Measurements from ENCODE around the gene ATP8B4.
"Not testable (repeated sequence)": the region's sequence is repeated elsewhere in the genome, so short reads cannot be mapped to it uniquely, and the experiment has no call there.

The ATP8B4 gene

DNA sequence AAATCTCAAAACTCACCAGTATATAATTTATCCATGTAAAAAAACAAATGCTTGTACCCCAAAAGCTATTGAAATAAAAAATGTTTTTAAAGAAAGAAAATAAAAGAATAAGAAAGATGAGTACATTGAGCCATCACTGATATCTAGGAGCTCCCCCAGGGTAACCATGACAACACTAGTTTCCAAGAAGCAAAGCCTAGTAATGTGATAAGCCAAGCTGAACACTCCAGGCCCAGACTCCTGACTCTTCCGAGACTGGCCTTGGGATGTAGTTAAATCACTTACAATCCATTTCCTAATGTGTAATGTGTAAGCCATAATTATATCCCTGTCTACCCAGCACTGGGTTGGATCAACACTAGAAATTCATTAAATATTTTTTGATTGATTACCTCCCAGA, 21.1 kb upstream of the ATP8B4 start:
- DNase-seq: no peak

DNA sequence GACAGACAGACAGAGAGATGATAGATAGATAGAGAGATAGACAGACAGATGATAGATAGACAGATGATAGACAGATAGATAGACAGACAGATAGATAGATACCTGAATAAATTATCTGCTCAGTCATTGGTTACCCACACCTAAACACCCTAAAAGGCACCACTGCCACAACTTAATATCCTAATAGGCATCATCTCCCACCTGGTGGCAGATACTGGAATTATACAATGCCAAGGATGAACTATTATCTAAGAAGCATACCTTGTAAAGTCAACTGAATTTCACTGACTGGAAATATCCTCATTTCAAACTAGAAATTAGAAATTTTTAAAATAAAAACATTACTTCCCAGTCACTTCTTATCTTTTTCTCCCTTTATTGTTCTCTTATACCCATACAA, 19.4 kb upstream of the ATP8B4 start:
- no peak for DNase-seq

DNA sequence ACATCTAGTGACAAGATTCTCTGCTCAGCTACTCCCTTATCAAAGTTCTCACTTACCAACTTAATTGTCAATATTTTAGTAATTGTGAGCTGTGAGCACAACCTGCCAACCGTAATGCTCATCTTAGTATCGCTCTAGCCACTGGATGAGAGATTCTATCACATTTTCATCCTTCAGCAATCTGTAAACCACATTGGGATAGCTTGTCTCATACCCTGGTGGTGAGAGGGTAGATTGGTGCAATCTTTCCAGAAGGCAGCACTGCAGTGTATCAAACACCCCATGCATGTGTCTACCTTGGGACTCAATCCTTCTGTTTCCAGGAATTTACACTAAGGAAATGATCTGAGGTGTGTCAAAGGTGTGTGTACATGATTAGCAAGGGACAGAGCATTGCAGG, 18.9 kb upstream of the ATP8B4 start:
- no peak for DNase-seq

DNA sequence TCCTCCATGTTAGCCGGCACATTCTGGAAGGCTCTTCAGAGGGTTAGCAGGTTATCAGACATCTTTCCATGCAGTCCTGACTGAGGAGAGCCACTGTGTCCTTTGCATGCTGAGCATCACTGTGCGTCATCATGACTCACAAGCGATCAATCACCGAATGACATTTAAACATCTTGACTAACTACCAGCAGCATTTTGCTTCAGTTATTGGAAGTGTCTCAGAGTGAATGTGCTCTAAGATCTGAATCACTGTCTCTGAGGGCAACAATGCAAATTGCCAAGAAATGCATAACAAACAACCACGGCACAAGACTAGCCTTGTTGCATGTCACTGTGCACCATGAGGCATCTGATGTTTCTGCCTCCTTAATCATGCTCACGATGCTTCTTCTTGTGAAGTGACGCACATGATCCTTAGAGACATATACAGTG, 18.3 kb upstream of the ATP8B4 start:
- DNase-seq: no peak

DNA sequence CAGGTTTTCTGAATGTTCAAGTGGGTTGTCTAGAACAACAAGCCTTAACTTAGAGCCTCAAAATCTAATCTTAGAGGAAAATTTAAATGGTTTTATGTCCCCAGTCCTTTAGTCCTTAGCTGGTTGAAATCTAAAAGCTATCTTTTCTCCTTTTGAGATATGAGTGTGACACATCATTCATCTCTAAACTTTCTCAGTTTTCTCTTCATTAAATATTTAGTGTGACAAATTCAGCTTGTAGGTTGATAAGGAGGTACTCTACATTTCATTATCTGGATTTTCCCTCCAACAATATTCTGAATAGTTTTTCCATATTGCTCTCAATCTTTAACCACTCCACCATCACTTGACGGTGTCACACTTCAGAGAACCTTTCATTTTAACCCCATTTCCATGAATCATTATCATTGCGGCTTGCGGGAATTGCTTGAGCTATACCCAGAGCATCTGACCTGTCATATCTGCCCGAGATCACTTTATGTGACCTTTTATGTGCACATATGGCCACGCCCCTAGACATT, 16.1 kb upstream of the ATP8B4 start:
- DNase-seq: no peak

DNA sequence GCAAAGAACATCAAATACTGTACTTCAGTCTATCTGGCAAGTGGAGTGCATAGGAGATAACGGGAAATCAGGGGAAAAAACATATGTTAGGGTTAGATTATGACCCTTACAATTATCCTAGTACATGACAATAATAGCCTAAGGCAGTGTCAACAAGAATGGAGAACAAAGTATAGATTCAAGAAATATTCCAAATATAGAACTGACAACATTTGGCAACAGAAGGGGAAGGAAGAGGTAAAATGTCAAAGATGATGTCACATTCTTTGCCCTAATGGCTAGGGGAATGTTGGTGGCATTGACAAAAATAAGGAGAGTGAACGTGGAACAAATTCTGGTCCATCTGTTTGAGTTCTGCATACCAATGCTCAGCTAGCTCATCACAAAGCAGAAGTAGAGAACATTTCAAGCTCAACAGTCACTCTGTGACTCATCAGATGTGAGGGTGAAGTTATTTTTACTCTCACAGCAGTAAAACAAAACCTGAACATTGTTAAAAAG, 15.5 kb upstream of the ATP8B4 start:
- DNase-seq: no peak

DNA sequence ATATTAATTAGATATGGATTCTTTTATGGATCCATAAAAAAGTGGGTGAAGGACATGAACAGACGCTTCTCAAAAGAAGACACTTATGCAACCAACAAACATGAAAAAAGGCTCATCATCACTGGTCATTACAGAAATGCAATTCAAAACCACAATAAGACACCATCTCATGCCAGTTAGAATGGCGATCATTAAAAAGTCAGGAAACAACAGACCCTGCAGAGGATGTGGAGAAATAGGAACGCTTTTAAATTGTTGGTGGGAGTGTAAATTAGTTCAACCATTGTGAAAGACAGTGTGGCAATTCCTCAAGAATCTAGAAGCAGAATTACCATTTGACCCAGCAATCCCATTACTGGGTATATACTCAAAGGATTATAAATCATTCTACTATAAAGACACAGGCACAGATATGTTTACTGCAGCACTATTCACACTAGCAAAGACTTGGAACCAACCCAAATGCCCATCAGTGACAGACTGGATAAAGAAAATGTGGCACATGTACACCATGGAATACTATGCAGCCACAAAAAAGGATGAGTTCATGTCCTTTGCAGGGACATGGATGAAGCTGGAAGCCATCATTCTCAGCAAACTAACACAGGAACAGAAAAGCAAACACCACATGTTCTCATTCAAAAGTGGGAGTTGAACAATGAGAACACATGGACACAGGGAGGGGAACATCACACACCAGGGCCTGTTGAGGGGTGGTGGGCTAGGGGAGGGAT, 13.4 kb upstream of the ATP8B4 start:
- not testable (repeated sequence) for DNase-seq

DNA sequence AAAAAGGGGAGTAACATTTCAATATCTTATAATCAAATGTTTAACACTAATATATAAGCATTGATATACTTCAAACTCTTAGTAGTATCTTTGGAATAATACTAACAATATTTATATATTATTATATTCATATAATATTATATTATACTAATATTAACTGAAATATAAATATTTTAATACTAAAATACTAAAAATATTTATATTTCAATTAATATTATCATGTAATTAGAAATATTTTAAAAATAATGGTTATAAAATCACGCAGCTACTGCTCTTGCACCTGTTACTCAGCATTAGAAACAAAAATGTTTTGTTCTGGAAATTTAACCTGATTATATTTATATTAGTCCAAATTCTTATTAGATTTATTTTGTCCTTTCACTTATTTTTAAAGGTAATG, 12.6 kb upstream of the ATP8B4 start:
- no peak for DNase-seq

DNA sequence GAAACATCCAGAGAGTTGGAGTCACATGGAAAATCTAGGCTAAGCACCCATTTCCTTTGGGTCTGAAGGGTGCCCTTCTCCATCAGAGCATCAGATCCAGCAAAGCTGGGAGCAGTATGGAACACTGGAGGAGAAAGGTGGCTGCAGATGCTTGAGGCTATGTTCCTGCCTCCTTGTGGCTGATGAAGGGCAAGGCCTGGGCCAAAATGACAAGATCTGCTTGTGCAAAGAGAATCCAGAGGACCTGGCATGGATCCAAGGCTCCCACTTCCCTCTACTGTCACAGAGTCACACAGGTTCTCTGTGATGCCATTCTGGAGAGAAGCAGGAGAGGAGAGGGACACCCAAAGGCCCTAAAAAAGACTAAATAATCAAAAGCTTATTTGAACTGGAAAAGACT, 9.2 kb upstream of the ATP8B4 start:
- no peak for DNase-seq

DNA sequence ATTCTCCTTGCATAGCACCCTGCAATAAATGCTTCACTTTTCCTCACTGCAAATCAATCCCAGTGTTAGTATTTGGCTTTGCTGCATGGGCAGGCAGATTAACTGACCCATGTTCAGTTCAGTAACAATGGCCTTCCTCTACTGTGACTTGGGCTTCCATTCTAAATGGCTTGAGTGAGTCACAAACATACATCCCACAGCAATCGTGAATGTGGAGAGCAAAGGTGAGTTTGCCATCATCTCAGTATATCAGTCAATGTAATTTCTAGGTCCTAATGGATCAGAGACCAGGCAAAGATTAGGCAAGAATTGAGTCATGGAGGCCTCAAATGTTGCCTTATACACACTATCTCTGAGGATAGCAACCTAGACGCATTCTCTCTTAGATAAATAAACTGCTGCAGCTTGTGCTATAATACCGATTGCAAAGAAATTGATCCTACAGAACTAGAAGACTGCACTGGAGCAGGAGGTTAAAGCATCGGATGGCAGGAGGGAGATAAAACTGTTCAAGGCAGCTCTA, 8.3 kb upstream of the ATP8B4 start:
- DNase-seq: no peak

DNA sequence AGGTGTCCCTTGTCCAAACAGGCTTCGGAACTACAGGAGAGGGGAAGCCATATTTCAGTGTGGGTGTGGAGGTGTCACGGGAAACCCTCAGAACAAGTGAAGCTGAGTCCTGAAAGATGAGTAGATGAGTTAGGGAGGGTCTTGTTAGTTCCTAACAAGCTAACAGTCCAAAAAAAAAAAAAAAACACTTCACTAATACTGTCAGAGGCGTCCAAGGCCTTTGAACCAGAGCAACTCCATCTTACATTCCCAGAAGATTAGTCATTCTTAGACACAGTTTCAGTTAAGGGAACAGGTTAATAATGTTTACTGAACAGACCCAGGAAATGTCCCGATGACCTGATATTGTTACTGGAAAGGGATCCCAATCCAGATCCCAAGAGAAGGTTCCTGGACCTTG, 7.0 kb upstream of the ATP8B4 start:
- DNase-seq: no peak

DNA sequence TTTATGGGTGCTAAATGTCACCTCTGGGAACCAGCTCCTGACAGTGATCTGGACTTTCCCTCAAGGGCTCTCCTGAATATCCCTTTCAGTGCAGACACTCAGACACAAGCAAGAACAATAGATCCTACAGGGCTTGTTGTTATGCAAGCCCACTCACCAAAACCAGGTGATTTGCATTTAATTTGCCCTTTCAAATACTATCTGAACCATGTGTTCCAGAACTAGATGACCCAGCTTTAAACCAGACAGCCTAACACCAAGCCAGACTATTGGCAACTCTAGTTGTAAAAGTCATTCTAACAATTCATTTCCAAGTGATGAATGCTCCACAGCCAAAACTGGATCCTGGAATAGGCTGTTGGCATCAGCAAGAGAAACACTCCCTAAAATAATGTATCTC, 5.6 kb upstream of the ATP8B4 start:
- no peak for DNase-seq

DNA sequence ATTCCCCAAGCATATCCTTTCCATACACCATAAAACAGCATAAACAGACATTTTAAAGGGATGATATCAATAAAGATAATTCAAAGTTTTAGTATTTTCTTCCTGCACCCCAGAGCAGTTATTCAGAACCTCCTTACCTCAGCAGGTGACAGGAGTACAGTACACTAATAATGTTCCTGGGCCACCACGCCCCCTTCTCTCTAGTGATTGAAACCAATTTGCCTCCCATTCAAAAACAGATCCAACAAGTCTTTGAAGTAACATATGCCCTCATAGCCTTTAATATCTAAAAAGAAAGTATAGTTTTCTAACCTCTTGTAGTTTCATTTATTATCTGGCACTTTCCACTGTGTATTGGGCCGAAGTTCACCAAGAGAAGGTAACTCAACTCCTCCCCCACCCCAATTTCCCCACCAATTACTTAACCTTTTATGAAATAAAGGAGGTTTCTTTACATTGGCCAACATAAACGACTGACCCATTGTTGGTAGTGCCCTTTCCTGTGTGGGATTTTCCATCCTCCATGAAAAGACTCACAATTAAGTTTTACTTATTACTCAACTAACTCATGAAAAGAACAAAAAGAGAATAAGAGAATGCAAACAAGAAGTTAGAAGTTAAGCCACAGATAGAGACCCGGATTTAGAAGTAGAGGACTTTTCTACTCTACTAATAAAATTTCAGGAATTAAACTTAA, 5.0 kb upstream of the ATP8B4 start:
- DNase-seq: no peak

DNA sequence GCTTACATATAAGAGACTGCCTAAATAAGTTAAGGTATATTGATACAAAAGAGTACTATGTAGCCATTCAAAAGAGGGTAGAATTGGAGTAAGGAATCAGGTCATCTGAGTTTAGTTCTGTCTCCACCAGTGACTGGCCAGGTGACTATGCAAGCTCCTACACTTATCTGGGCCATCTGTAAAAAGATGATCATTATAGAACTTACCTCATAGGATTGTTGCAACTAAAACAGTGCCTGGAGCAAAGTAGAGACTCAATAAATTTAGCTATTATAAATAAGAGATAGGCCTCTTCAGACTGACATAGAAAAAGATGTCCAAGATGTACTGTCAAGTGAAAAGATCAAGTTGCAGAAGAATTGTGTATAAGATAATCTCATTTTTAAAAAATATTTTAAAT, 1.7 kb upstream of the ATP8B4 start:
- DNase-seq: no peak

DNA sequence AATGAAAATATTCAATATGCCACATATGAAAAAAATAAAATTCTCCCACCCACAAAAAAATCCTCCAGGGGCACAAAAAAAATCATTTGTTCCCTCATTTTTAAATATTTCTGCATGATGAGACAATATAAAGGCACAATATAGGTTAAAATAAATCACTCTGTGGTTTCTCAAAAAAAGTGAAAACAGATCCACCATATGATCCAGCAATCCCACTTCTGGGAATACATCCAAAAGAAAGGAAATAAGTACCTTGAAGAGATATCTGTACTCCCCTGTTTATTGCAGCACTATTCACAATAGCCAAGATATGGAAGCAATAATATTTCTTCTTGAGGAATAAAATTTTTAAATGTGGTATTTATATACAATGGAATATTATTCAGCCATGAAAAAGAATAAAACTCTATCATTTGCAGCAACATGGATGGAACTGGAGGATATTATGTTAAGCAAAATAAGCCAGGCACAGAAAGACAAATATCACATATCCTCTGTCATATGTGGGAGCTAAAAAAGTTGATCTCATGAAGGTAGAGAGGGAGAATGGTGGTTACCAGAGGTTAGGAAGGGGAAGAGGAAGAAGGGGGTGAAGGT, 1.5 kb downstream of the ATP8B4 start:
- DNase-seq: no peak

DNA sequence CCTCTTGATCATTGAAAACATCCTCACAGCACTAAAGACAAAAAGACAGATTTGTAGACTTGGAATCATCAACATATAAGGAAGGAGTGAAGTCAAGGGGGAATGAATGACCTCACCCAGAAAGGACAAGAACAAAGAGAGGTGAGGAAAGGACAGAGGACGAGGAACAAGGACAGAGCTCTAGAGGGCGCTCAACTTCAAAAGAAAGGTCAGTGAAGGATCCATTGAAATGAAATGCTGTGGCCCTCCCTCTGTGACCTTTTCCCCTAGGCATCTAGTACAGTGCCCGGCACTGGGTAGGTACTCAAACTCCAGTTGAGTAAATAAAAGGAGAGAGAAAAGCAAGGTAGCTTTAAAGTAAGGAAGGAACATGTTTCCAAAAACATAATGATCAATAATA, 2.6 kb downstream of the ATP8B4 start:
- no peak for DNase-seq

DNA sequence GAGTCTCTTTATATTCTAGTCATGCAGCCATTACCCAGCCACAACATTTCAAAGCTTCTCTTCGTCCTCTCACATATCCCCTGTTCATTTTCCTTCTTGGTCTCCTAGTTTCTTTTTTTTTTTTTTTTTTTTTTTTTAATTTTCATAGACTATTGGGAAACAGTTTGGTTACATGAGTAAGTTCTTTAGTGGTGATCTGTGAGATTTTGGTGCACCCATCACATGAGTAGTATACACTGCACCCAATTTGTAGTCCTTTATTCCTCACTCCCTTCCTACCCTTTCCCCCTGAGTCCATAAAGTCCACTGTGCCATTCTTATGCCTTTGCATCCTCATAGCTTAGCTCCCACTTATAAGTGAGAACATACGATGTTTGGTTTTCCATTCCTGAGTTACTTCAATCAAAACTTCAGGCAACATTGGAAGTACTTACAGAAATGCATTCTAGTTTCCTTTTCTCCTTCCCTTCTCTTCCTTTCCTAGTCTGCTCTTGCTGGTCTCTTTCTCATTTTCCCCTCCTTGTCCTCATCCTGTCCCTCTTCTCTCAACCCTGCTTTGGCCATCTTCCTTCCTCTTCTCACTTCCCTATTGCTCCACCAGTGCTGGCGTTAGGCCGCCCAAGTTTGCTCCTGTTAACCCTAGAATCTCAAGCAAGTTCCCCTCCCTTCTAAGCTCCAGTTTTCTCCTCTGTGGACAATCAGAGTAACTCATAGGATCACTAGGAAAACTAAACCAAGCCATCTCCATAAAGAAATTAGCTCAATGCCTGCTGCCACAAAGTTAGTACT, 4.8 kb downstream of the ATP8B4 start:
- DNase-seq: no peak

DNA sequence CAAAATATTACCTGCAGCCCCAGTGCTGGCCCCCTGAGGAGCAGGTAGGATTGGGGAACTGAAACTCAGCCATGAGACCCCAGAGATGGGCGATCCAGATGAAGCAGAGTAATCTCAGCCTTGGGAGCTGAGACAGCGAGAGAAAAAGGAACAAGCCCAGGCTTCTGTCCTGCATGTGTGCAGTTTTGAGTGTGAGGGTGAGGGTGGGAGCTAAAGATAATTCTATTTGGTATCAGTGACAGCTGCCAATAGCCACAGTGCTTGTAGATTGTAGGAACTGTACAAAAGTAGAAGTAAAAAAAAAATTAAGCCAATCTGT, 5.9 kb downstream of the ATP8B4 start:
- DNase-seq: no peak

DNA sequence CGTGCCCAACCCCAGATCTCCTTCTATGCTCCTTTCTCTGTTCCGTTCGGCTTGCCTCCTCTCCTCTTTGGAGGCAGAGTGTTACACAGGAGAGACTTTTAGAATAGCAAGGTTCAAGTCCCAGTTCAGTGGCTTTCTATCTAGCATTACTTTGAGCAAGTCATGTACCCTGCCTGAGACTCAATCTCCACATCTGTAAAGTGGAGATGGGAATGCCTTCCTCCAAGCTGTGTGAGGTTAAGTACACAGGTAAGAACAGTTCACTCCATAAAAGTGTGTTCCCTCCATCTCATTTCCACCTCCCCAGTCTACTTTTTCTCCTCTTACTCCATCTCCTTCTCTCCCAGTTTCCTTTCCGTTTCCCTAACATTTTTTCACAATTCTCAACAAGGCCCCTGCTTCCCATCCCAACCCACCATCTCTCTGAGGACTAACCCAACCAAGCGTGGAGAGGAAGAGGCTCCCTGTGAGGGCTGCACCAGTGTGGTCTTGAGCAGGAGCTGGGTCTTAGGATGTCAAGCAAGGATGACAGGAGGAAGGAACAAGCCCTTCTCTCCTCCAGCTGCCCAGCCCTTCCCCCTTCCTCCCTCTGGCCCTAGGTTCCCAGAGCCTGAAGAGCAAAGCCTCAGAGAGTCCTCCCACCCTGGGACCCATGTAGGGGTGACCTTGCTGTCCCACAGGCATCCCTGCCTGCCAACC, 6.4 kb downstream of the ATP8B4 start:
- no peak for DNase-seq

DNA sequence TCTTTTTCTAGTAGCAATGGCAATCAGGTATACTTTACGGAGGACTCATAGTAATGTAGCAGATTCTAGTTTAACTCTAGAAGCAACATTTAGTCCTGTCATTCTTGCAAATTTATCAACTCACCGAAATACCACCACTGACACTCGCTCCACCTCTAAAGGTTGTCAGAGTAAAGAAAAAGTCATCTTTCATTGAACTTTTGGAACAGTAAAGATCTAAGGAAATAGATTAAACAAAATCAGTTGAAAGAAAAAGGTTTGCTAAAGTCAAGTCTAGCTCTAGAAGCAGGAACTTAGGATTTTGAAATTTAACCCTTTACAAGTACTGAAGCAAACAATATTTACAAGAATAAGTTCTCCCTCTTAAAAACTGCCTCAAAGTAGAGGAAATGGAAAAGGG, 8.7 kb downstream of the ATP8B4 start:
- no peak for DNase-seq

DNA sequence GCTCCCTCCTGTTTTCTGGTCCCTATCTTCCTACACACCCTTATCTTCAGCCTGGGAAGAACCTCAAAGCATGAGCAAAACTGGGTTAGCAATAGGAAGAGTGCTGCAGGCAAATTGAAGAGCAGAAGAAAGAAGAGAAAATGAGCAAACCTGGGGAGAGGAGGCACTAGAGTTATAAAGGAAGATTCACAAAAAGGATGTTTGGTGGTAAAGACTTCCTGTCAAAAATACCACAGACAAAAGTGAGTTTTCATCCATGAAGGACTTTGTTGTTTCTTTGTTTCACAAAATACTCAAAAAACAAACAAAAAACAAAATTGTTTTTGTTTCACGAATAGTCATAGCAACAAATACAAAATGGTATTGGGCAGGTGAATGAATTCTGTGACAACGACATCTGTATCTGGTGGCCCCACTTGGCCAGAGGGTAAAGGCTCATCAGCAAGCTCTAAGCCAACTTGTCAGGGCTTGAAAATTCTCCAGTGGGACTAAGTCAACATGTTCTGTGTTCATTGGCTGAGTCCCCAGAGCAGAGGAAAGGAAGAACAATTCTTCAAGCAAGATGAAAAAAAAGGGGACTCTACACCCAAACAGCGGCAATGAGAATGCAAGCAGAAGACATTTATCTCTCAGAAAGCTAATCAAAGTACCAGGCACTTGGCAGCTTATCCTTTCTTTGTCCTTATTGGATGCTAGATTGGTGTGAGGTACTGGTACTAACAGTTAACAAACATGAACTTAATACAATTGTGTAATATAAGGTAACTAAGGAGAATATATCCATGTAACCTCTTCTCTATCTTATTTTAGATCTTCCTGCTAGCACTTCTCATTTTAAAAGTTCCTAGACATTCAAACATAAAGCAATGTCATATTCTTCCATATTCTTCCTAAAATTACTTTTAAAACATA, 9.7 kb downstream of the ATP8B4 start:
- no peak for DNase-seq
